Measurements from ENCODE around the gene ELL. TPM values are rescaled to one million over a fixed set of nuclear protein-coding genes. Genes with fewer than 3 reads are reported as not detected.

Gene ELL
- total RNA-seq, 1 experiment from 2014 or later, result 14.6 TPM

DNA sequence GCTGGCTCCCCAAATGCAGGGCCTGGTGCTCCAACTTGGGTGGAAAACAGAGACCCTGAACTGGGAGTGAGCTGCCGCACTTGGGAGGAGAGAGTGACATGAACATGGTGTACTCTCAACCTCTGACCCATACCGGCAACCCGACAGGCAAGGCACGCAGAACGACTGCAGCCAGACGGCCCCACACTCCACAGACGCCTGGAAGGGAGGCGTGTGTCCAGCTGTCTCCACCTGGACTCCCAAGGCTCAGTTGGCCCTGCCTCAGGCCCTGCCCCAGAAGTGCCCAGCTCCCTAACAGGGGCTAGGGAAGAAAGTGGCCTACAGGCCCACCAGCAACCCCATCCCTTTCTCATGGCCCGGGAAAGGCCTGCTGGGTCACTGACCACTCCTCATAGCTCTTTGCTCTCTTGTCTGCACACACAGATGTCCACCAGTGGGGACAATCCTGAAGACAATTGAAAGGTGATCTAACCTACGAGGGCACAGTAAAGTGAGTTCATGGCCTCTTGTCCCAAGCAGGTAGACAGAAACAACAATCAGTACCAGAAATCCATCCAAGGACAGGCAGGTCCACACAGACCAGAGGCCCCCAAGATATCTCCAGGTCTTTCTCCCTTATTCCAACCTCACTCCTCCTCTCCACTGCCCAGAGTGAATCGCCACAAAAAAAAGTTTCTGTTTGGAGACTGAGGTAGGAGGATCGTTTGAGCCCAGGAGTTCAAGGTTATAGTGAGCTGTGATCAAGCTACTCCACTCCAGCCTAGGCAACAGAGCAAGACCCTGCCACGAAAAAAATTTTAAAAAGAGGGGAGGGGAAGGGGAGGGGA lies 28.2 kb downstream of the ELL start:
- no peaks in the 10 kb centered on the region for H3K36me3 ChIP-seq (ENCODE audit: low read depth)
- peaks cover 87% of the 10 kb centered on the region for H3K79me2 ChIP-seq (ENCODE audit: low read depth)
- peaks cover 98% of the 10 kb centered on the region for H4K20me1 ChIP-seq (ENCODE audit: insufficient read depth)
- peaks cover 24% of the 10 kb centered on the region for H3K4me1 ChIP-seq (replicated peaks; ENCODE audit: insufficient read depth)
- ChIA-PET POLR2A (ENCODE audit: unreplicated experiment) (interaction anchor here (0.7 kb wide), 1 partner anchor 21 kb away, joined by 3 read pairs; no protein-coding TSS in a partner anchor), CTCF (no interaction called here)
- H3K27me3 ChIP-seq (ENCODE audit: insufficient read depth, low read depth), result no peaks in the 10 kb centered on the region
- H3F3A ChIP-seq (ENCODE audit: insufficient read depth, low read depth), result peaks cover 38% of the 10 kb centered on the region; the same call in 1 of the 2 replicates
- intact Hi-C loops (cut with micrococcal nuclease; ENCODE audit: unreplicated experiment), result no loop called here
- no peaks in the 10 kb centered on the region for H3K9me2 ChIP-seq (ENCODE audit: insufficient read depth)
- no peak overlapping the region for H3K27ac ChIP-seq
- no peak overlapping the region for H3K4me2 ChIP-seq
- H3K9me3 ChIP-seq (ENCODE audit: insufficient read depth, low read depth), result no peaks in the 10 kb centered on the region
- no peak overlapping the region for H3K4me3 ChIP-seq
- no peak overlapping the region for H2AFZ ChIP-seq
- TF ChIP-seq CTCF (conservative IDR thresholded peaks at IDR 0.05) (no peak), EZH2 (IDR thresholded peaks at IDR 0.05; ENCODE audit: low read depth) (no peak)
- DNase-seq, result no peak
- no TSS peak for BruUV-seq (replicated peaks)

DNA sequence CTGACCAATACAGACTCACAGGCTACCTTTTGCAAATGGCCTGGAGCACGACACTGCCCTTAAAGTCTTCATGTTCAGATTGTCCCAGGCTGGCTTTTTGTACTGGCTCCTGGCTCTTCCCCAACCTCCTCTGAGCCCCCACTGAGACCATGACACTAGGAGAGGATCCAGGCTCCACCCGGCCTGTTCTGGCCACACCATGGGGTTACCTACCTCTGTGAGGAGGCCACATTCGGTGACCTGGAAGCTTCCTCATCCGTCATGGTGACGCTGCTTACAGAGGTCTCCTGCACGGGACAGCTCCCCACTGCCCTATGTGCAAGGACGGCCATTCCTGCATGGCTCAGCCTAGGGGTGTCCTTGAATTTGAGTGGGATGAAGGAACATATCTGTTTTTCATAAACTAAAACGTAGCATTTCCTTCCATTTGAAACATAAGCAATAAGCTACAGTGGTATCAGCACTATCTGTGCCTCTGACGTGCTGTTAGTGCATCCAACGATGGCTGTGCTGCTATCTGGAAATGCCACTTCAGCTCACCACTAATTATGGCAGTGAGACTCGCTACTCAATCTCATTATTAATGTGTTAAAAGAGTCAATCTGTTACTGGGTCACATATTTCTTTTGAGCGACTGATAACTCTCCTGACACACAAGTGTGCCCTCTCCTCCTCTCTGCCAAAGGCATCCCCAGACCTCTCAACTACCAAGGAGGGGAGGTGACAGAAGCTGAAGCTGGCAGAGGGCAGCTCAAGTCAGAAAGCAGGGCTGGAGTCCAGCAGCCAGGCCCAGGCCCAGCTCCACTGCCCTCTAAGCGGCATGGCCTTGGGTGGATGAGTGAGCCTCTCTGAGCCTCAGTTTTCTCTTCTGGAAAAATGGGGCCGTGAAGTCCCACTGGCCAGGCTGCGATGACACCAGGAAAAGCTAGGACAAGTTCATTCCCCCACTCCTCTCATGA lies 29.6 kb downstream of the ELL start:
- Histone ChIP-seq H3K4me2 (no peak overlapping the region), H3K27ac (no peak overlapping the region), H4K20me1 (ENCODE audit: insufficient read depth) (peaks cover 98% of the 10 kb centered on the region), H3K27me3 (ENCODE audit: insufficient read depth, low read depth) (no peaks in the 10 kb centered on the region), H3K4me3 (no peak overlapping the region), H3K9me2 (ENCODE audit: insufficient read depth) (no peaks in the 10 kb centered on the region), H3K9me3 (ENCODE audit: insufficient read depth, low read depth) (no peaks in the 10 kb centered on the region), H2AFZ (no peak overlapping the region), H3F3A (ENCODE audit: insufficient read depth, low read depth) (peaks cover 28% of the 10 kb centered on the region; the same call in 1 of the 2 replicates), H3K79me2 (ENCODE audit: low read depth) (peaks cover 83% of the 10 kb centered on the region), H3K4me1 (replicated peaks; ENCODE audit: insufficient read depth) (peaks cover 19% of the 10 kb centered on the region), H3K36me3 (ENCODE audit: low read depth) (no peaks in the 10 kb centered on the region)
- intact Hi-C loops (cut with micrococcal nuclease; ENCODE audit: unreplicated experiment), result no loop called here
- CTCF ChIA-PET, result interaction anchor here (0.6 to 0.8 kb wide), 2 partner anchors 12 to 47 kb away, joined by 4 read pairs; no protein-coding TSS in a partner anchor
- TF ChIP-seq EZH2 (IDR thresholded peaks at IDR 0.05; ENCODE audit: low read depth) (no peak), CTCF (conservative IDR thresholded peaks at IDR 0.05) (no peak)
- POLR2A ChIA-PET (ENCODE audit: unreplicated experiment), result no interaction called here
- BruUV-seq (replicated peaks), result no TSS peak
- DNase-seq, result no peak

GRCh38 chr19:18490728-18491127 lies 31.1 kb downstream of the ELL start:
- TF ChIP-seq CTCF (conservative IDR thresholded peaks at IDR 0.05) (no peak), EZH2 (IDR thresholded peaks at IDR 0.05; ENCODE audit: low read depth) (no peak)
- Histone ChIP-seq H2AFZ (no peak overlapping the region), H3K36me3 (ENCODE audit: low read depth) (no peaks in the 10 kb centered on the region), H3K79me2 (ENCODE audit: low read depth) (peaks cover 88% of the 10 kb centered on the region), H3K9me2 (ENCODE audit: insufficient read depth) (no peaks in the 10 kb centered on the region), H3K27me3 (ENCODE audit: insufficient read depth, low read depth) (no peaks in the 10 kb centered on the region), H3K4me1 (replicated peaks; ENCODE audit: insufficient read depth) (peaks cover 13% of the 10 kb centered on the region), H3K4me2 (no peak overlapping the region), H3K9me3 (ENCODE audit: insufficient read depth, low read depth) (no peaks in the 10 kb centered on the region), H3K4me3 (no peak overlapping the region), H3K27ac (no peak overlapping the region), H3F3A (ENCODE audit: insufficient read depth, low read depth) (peaks cover 16% of the 10 kb centered on the region; the same call in 1 of the 2 replicates), H4K20me1 (ENCODE audit: insufficient read depth) (peaks cover 98% of the 10 kb centered on the region)
- no peak for DNase-seq
- ChIA-PET POLR2A (ENCODE audit: unreplicated experiment) (no interaction called here), CTCF (no interaction called here)
- BruUV-seq (replicated peaks), result no TSS peak
- intact Hi-C loops (cut with micrococcal nuclease; ENCODE audit: unreplicated experiment), result no loop called here
